K562 (cell line): ENCODE measurements around the gene LITAF. TPM values are rescaled to one million over a fixed set of nuclear protein-coding genes. Genes with fewer than 3 reads are reported as not detected.

Source experiments
- ATAC-seq: fragments of 200-7000 bp; cut with Tn5 transposase; 3 replicates; pipeline ENCODE4 v1.9.1; 2020; ENCODE audit warnings: moderate library complexity
- BruUV-seq: library from RNA; stranded (reverse); fragments of 400-500 nt; replicated peaks from 2 replicates; lab custom pipeline; 2021; lab: Mats Ljungman, UMichigan
- CTCF ChIA-PET: fragments of 300-600 bp; formaldehyde crosslinking; extraction: SDS; loops from one replicate; lab custom pipeline; 2021; ENCODE audit warnings: low intra/inter-chr PET ratio; lab: Yijun Ruan, JAX
- POLR2A ChIA-PET: fragments of 300-600, 350-650 bp; sonication (Branson Sonifier 250); formaldehyde crosslinking; extraction: SDS; loops from one replicate; lab custom pipeline; 2021; ENCODE audit warnings: antibody characterized with exemption, inconsistent platforms; lab: Yijun Ruan, JAX
- DNase-seq, 4 experiments: peaks; one replicate each; pipeline versions ENCODE4 v3.0.0 to v3.0.0-alpha.2; 2011 to 2018; ENCODE audit warnings: low spot score in 3 of 4, mixed read lengths in 3 of 4; ENCODE audit errors: extremely low read depth in 1 of 4
- FAIRE-seq: peaks from 2 replicates; lab custom pipeline; 2011; peaks lifted over from hg19 to GRCh38; lab: Jason Lieb, UNC
- H2AFZ ChIP-seq: 2 replicates; pipeline ENCODE4 v1.6.0; 2011; ENCODE audit warnings: low read depth, low read length, control low read depth, inconsistent platforms
- H3K27ac ChIP-seq: fragments of 200-600 bp; 3 replicates; pipeline ENCODE4 v1.8.0; 2011; ENCODE audit warnings: low read depth, mild to moderate bottlenecking, control low read depth, inconsistent platforms, low read length, moderate library complexity, mixed read lengths; ENCODE audit errors: extremely low read depth
- H3K27me3 ChIP-seq, 2 experiments: fragments of 300-600 bp in 1 of 2; 2 replicates in 1 of 2; 3 replicates in 1 of 2; pipeline versions ENCODE4 v1.6.0 to v1.8.0; 2011; ENCODE audit warnings: inconsistent platforms in 2 of 2, low read length in 2 of 2, mild to moderate bottlenecking in 1 of 2, mixed read lengths in 1 of 2, moderate library complexity in 1 of 2; ENCODE audit not compliant: control insufficient read depth in 2 of 2, insufficient read depth in 2 of 2
- H3K36me3 ChIP-seq: fragments of 300-600 bp; 3 replicates; pipeline ENCODE4 v1.8.0; 2011; ENCODE audit warnings: mild to moderate bottlenecking, low read length, inconsistent platforms; ENCODE audit not compliant: control insufficient read depth, insufficient read depth
- H3K4me1 ChIP-seq, 2 experiments: fragments of 200-600 bp in 1 of 2; replicated peaks in 1 of 2; 2 replicates in 1 of 2; 3 replicates in 1 of 2; pipeline versions ENCODE4 v1.5.1 to v1.8.0; 2011; ENCODE audit warnings: inconsistent platforms in 2 of 2, low read length in 2 of 2, mild to moderate bottlenecking in 1 of 2, mixed read lengths in 1 of 2, moderate library complexity in 1 of 2; ENCODE audit not compliant: control insufficient read depth in 2 of 2, insufficient read depth in 2 of 2
- H3K4me2 ChIP-seq: 2 replicates; pipeline ENCODE4 v1.6.1; 2011; ENCODE audit warnings: low read length, control low read depth, inconsistent platforms, mixed read lengths; ENCODE audit not compliant: insufficient read depth
- H3K4me3 ChIP-seq: fragments of 200-600 bp; sonication (generic), shearing (Covaris generic); 2 replicates; pipeline ENCODE4 v1.5.1; 2016; ENCODE audit warnings: control low read depth, inconsistent platforms
- H3K79me2 ChIP-seq: fragments of 200-600 bp; 3 replicates; pipeline ENCODE4 v1.8.0; 2011; ENCODE audit warnings: low read length, inconsistent platforms; ENCODE audit not compliant: control insufficient read depth, insufficient read depth
- H3K9ac ChIP-seq, 2 experiments: 2 replicates each; pipeline versions ENCODE4 v1.6.0 to v1.6.1; 2011; ENCODE audit warnings: low read depth in 2 of 2, low read length in 2 of 2, control low read depth in 1 of 2, inconsistent platforms in 1 of 2, mild to moderate bottlenecking in 1 of 2, mixed read lengths in 1 of 2; ENCODE audit not compliant: insufficient read depth in 1 of 2
- H3K9me1 ChIP-seq: one replicate; pipeline ENCODE4 v1.6.0; 2011; ENCODE audit warnings: inconsistent platforms, mild to moderate bottlenecking, low read length, moderate library complexity; ENCODE audit not compliant: control insufficient read depth, insufficient read depth
- H3K9me3 ChIP-seq: replicated peaks from 2 replicates; pipeline ENCODE4 v1.5.1; 2011; ENCODE audit warnings: low read depth, low read length, inconsistent platforms; ENCODE audit not compliant: control insufficient read depth, insufficient read depth
- H4K20me1 ChIP-seq: replicated peaks from 2 replicates; pipeline ENCODE4 v1.6.1; 2011; ENCODE audit warnings: low read length, inconsistent platforms, mixed read lengths; ENCODE audit not compliant: control insufficient read depth, insufficient read depth
- BRD4 ChIP-seq: fragments of 200-600 bp; sonication (generic); IDR thresholded peaks from 2 replicates; pipeline ENCODE4 v1.6.1; 2017; ENCODE audit warnings: inconsistent platforms
- E2F1 ChIP-seq: sonication (generic); formaldehyde crosslinking; IDR thresholded peaks from 2 replicates; pipeline ENCODE4 v1.8.1; 2023; ENCODE audit warnings: mild to moderate bottlenecking, missing genetic modification reagents, moderate library complexity
- GTF2A2 ChIP-seq: IDR thresholded peaks from 2 replicates; pipeline ENCODE4 v1.6.1; 2016; ENCODE audit warnings: mild to moderate bottlenecking, missing genetic modification characterization, missing compliant biosample characterization
- GTF2B ChIP-seq: IDR thresholded peaks from 2 replicates; pipeline ENCODE4 v1.6.1; 2011; ENCODE audit not compliant: insufficient read length; ENCODE audit errors: extremely low read depth
- HDAC6 ChIP-seq: IDR thresholded peaks from 2 replicates; pipeline ENCODE4 v1.6.1; 2012; ENCODE audit warnings: low read depth, mild to moderate bottlenecking, control low read depth, inconsistent platforms, low read length, moderate library complexity
- HMG20A ChIP-seq: fragments of 450-650 bp; formaldehyde crosslinking; conservative IDR thresholded peaks from 2 replicates; pipeline ENCODE4 v1.4.0; 2020; ENCODE audit warnings: mild to moderate bottlenecking, mixed read lengths
- MAFK ChIP-seq: IDR thresholded peaks from 2 replicates; pipeline ENCODE4 v1.6.1; 2011; ENCODE audit warnings: low read length, improper control_type of control experiment
- NR2C2 ChIP-seq, 2 experiments: fragments of 200-800 bp in 1 of 2; sonication (Bioruptor generic) in 1 of 2; sonication (generic) in 1 of 2; formaldehyde crosslinking in 1 of 2; IDR thresholded peaks; 2 replicates each; pipeline versions ENCODE4 v1.6.1 to v1.8.0; 2016 to 2022; ENCODE audit warnings: mild to moderate bottlenecking in 1 of 2, missing compliant biosample characterization in 1 of 2, missing genetic modification characterization in 1 of 2, missing genetic modification reagents in 1 of 2
- RNF2 ChIP-seq: sonication (generic); IDR thresholded peaks from 2 replicates; pipeline ENCODE4 v1.6.1; 2016
- TCF7L2 ChIP-seq: fragments of 150-350 bp; IDR thresholded peaks from 2 replicates; pipeline ENCODE4 v1.6.1; 2016; ENCODE audit warnings: low read depth, mild to moderate bottlenecking, low read length, moderate library complexity
- TFAP4 ChIP-seq: sonication (generic); formaldehyde crosslinking; IDR thresholded peaks from 2 replicates; pipeline ENCODE4 v1.8.0; 2022; ENCODE audit warnings: missing genetic modification reagents, mild to moderate bottlenecking, moderate library complexity, borderline replicate concordance
- XRCC5 ChIP-seq: fragments of 200-400 bp; formaldehyde crosslinking; IDR thresholded peaks from 2 replicates; pipeline ENCODE4 v1.6.1; 2017; ENCODE audit warnings: low read depth, mild to moderate bottlenecking, low read length
- ZBTB34 ChIP-seq: fragments of 250-450 bp; sonication (Bioruptor Pico); IDR thresholded peaks from 2 replicates; pipeline ENCODE4 v1.8.0; 2021; ENCODE audit warnings: mild to moderate bottlenecking, moderate library complexity
- ZFP1 ChIP-seq: fragments of 450-650 bp; formaldehyde crosslinking; IDR thresholded peaks from 2 replicates; pipeline ENCODE4 v1.4.0; 2020; ENCODE audit warnings: mild to moderate bottlenecking, mixed read lengths
- ZNF124 ChIP-seq: sonication (generic); formaldehyde crosslinking; IDR thresholded peaks from 2 replicates; pipeline ENCODE4 v1.8.1; 2022; ENCODE audit warnings: missing genetic modification reagents
- ZNF134 ChIP-seq: fragments of 250-450 bp; sonication (Bioruptor Pico); conservative IDR thresholded peaks from 2 replicates; pipeline ENCODE4 v1.4.0; 2020
- ZNF239 ChIP-seq: fragments of 250-450 bp; sonication (Bioruptor Pico); IDR thresholded peaks from 2 replicates; pipeline ENCODE4 v1.4.0; 2020; ENCODE audit warnings: mild to moderate bottlenecking
- ZNF253 ChIP-seq: fragments of 250-450 bp; sonication (Bioruptor Pico); conservative IDR thresholded peaks from 2 replicates; pipeline ENCODE4 v1.6.1; 2021; ENCODE audit warnings: mild to moderate bottlenecking
- ZNF324 ChIP-seq: fragments of 250-450 bp; sonication (Bioruptor Pico); IDR thresholded peaks from 2 replicates; pipeline ENCODE4 v1.4.0; 2020; ENCODE audit warnings: mild to moderate bottlenecking
- ZNF561 ChIP-seq: fragments of 450-650 bp; formaldehyde crosslinking; conservative IDR thresholded peaks from 2 replicates; pipeline ENCODE4 v1.4.0; 2020; ENCODE audit warnings: mild to moderate bottlenecking, moderate library complexity
- whole genome bisulfite sequencing: fragments of 100-300 bp; shearing (Covaris generic); methylation state at CpG from one replicate; pipeline ENCODE4 v1.1.6; 2016; ENCODE audit warnings: low coverage, mixed read lengths; ENCODE audit not compliant: insufficient coverage; ENCODE audit errors: missing lambda C conversion rate; 5-methylcytosine and 5-hydroxymethylcytosine counted together
- in situ Hi-C: fragments of 300-500 bp; cut with MboI; formaldehyde crosslinking; loops from 4 replicates; pipeline ENCODE4 v1.15.0; 2018; ENCODE audit warnings: inconsistent platforms, mixed read lengths
- intact Hi-C: fragments of 100-400 bp; cut with micrococcal nuclease; formaldehyde crosslinking; loops from 2 replicates; pipeline ENCODE4 v1.14.2; 2022
- polyA plus RNA-seq, 8 experiments: library from polyadenylated mRNA; depleted of rRNA in 4 of 8; stranded (reverse) in 5 of 8; unstranded in 3 of 8; fragments of >200 nt; fragmentation: Nextera tagmentation in 2 of 8; fragmentation: Illumina TruSeq in 1 of 8; extraction: Ambion mirVana in 2 of 8; extraction: Trizol in 1 of 8; gene quantifications; 2 replicates each; pipeline versions ENCODE4 v1.2.1 to v1.2.3, GENCODE V29; 2011 to 2014; ENCODE audit warnings: inconsistent platforms in 1 of 8, missing spikeins in 1 of 8
- total RNA-seq, 7 experiments: library from RNA; depleted of rRNA in 6 of 7; stranded (reverse); fragments of >200 nt in 6 of 7; fragmentation: Illumina TruSeq in 2 of 7; extraction: Trizol in 2 of 7; gene quantifications; 2 replicates each; pipeline versions ENCODE4 v1.2.1 to v1.2.3, GENCODE V29; 2011 to 2021; ENCODE audit warnings: low replicate concordance in 1 of 7

Gene LITAF
- total and polyA plus RNA-seq, 9 of the 15 experiments (the other 6 are each of a cell fraction or from before 2014, with no cell fraction given) = 4.1 to 17.8 (median 11.9) TPM

GRCh38 chr16:11610580-11610979 is 23.9 kb upstream of the LITAF start (continued):
- TF ChIP-seq ZNF239 (CRISPR knock-in tag) = no peak
- no peak for TF ChIP-seq ZNF124
- TF ChIP-seq ZBTB34 (CRISPR knock-in tag) = no peak
- TF ChIP-seq, all 486 proteins: peak for 18

- no peaks in the 10 kb centered on the region for H4K20me1 ChIP-seq
- H3K27me3 ChIP-seq = peaks cover 0 to 2% of the 10 kb centered on the region in 2 experiments; a peak in 1 of 5 replicates
- H2AFZ ChIP-seq = no peak overlapping the region
- no peak overlapping the region for H3K27ac ChIP-seq
- no peak overlapping the region for H3K4me3 ChIP-seq
- ChIA-PET POLR2A (interaction anchor here (0.5 kb wide), 1 partner anchor 9 kb away, joined by 3 read pairs; no protein-coding TSS in a partner anchor), CTCF (no interaction called here)
- no peaks in the 10 kb centered on the region for H3K9me1 ChIP-seq
- ATAC-seq (no peak), FAIRE-seq (no peak), DNase-seq (no peak)
- no peaks in the 10 kb centered on the region for H3K36me3 ChIP-seq
- in situ Hi-C loops = no loop called here
- H3K4me1 ChIP-seq = peaks cover 28 to 29% of the 10 kb centered on the region in 2 experiments
- no TSS peak for BruUV-seq
- intact Hi-C loops = loop anchor here (1.0 kb wide), 1 partner anchor 31 kb away; no protein-coding TSS in a partner anchor
- H3K79me2 ChIP-seq = no peaks in the 10 kb centered on the region
- H3K9me3 ChIP-seq = no peaks in the 10 kb centered on the region
- H3K9ac ChIP-seq = no peak overlapping the region
- WGBS = 69% methylated on average over 9 of the region's 9 CpGs
- H3K4me2 ChIP-seq = no peak overlapping the region
- TF ChIP-seq RNF2 = no peak
- no peak for TF ChIP-seq MAFK
- no peak for TF ChIP-seq ZNF561 (CRISPR knock-in tag)
- no peak for TF ChIP-seq GTF2A2 (tag)
- no peak for TF ChIP-seq ZFP1 (CRISPR knock-in tag)
- no peak for TF ChIP-seq ZNF253 (CRISPR knock-in tag)
- no peak for TF ChIP-seq ZNF134 (CRISPR knock-in tag)
- no peak for TF ChIP-seq BRD4
- no peak for TF ChIP-seq ZNF324 (CRISPR knock-in tag)
- TF ChIP-seq HDAC6 = no peak
- no peak for TF ChIP-seq NR2C2 (CRISPR knock-in tag; IDR thresholded peaks at IDR 0.05)
- TF ChIP-seq NR2C2 (tag; IDR thresholded peaks at IDR 0.05) = no peak
- TF ChIP-seq TFAP4 (CRISPR knock-in tag) = no peak
- no peak for TF ChIP-seq E2F1
- no peak for TF ChIP-seq HMG20A (CRISPR knock-in tag)
- no peak for TF ChIP-seq TCF7L2
- TF ChIP-seq GTF2B = no peak
- TF ChIP-seq XRCC5 = no peak
Measured at GRCh38 chr16:11610121-11610505, 23.4 kb upstream of the LITAF start.
